Measurements from ENCODE around the gene TMPO.
A peak's percentile ranks its signal among the peaks of the same experiment; 100 is the strongest.
"Not testable (repeated sequence)": the region's sequence is repeated elsewhere in the genome, so short reads cannot be mapped to it uniquely, and the experiment has no call there.

The TMPO gene

DNA sequence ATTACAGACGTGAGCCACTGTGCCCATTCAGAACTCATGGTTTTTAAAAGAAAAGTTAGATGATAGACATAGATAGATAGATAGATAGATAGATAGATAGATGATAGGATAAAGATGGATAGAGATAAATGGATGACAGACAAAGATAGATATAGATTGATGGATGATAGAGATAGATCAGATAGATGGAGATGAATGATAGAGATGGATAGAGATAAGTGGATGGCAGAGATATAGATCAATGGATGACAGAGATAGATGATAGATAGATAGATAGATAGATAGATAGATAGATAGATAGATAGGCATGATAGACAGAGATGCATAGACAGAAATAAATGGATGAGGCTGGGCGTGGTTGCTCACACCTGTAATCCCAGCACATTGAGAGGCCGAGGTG lies 64.4 kb downstream of the TMPO start:
- no peak for DNase-seq

DNA sequence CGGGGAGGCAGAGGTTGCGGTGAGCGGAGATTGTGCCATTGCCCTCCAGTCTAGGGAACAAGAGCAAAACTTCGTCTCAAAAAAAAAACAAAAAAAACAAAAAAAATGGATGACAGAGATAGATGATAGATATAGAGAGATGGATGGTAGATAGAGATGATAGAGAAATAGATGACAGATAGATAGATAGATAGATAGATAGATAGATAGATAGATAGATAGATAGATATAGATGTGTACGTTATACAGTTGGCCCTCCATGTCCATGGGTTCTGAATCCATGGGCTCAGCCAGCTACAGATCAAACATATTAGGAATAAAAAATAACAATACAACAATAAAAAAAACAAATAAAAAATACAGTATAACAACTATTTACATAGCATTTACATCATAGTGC lies 65.3 kb downstream of the TMPO start:
- no peak for DNase-seq

DNA sequence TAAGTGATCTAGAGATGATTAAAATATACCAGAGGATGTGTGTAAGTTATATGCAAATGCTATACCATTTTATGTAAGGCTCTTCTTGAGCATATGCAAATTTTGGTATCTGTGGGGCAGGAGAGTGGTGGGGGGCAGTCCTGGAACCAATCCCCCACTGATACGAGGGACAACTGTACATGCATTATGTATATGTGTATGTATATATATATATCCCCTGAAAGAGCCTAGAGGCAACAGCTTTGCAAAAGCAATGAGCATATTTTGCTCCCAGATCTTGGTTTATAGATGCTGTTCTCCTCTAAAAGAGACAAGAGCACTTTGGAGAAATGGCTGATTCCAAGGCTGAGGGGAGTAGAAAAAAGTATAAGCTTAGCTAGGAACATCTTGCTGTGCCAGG lies 65.7 kb downstream of the TMPO start:
- DNase-seq = no peak

DNA sequence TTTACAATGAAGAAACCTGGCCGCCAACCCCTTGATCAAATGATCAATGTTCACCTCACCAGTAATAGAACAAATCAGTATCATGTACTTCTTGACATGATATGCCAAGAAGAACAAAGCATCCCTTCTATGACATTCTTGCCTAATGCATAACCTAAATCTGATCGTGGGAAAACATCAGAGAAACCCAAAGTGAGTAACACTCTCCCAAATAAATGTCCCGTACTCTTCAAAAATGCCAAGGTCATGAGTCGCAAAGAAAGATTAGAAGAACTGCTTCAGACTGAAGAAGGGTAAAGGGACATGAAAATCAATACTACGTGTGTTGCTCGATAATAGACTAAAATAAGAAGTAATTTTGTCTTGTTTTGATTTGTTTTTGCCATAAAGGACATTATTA lies 66.7 kb downstream of the TMPO start:
- no peak for DNase-seq

DNA sequence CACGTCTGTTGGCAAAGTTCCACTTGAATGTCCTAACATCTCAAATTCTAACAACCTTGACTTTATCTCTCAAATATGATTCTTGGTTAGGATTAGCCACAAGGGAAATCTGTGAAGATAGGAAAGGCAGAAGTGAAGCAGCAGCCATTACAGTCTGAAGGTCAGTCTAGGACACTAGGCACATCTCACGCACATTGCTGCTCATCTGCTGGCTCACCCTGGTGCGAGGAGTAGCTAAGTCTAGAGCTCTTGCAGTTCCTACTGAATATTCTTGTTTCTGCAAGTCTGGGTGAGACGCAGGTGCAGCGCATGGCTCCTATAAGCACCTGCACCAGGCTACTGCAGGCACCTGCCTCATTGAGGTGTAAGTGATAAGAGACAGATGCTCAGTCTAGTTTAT lies 71.7 kb downstream of the TMPO start:
- DNase-seq = no peak

DNA sequence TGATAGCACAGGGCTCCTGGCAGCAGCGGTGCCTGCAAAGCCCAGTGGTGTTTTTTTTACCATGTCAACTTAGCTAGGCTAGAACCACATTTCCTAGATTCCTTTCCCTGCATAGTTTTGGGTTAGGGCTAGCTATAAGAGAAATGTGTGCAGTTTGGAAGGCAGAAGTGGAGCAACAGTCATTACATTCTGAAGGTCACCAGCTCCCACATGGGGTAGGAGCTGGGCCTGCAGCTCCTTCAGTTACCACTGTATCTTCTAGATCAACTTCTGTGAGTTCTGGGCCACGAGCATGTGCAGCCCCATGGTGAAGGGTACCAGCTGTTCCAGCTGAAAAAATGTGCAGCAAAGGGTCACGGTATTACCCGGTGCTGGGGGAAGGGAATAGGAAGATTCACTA lies 75.8 kb downstream of the TMPO start:
- no peak for DNase-seq

DNA sequence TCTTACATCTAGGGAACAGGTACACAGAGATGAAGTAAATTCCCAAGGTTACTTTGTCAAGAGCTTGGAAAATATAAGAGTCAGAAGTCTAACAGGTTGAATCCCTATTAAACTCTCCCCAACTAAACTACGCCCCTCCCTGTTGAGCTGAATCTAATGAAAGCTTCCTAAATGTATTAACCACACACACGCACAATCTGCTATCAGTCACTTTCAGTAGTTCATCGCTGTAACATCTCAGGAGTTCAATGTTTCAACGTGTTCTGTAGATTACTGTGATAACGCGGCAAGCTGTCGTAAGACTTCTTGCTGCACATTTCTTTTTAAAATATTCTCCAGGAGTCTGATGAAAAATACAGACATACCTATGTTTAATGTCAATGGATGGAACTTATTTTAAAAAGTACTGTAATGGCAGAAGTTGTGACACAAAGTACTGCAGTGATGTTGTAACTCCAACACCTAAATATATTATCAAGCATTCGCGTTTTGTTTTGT lies 77.5 kb downstream of the TMPO start:
- DNase-seq = no peak

DNA sequence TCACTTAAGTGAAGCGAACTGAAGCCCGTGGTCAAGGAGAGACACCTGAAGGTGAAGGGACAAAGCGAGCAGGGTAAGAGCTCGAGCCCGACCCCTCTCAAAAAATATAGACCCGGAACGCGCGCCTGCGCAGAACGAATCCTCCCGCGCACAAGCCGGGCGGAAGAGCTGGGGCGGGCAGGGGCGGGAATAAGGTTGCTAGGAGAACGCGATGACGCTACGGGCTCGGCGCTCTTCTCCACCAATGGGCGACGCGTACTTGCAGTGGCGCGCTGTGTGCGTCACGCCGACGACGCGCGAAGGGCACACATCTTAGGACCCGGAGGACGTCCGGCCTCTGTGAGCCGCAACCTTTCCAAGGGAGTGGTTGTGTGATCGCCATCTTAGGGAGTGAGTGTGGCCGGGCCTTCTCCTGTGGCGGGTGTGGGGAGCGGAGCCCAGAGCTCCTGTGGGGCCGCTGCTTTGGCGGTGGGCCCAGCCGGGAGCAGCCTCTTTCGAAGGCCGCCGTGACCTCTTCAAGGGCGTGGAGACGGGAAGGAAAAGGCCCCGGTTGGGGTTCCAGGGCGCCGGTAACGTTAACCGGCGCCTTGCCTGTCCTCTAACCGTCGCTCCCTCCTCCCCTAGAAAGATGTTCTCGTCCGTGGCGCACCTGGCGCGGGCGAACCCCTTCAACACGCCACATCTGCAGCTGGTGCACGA lies 78.1 kb downstream of the TMPO start, which contains the start of gene SLC25A3:
TSS of gene SLC25A3 (plus strand) at position 336 of the 699 bp plus-strand sequence. CDS start at position 629, 293 bp downstream.
- peak; percentile 94 for DNase-seq

DNA sequence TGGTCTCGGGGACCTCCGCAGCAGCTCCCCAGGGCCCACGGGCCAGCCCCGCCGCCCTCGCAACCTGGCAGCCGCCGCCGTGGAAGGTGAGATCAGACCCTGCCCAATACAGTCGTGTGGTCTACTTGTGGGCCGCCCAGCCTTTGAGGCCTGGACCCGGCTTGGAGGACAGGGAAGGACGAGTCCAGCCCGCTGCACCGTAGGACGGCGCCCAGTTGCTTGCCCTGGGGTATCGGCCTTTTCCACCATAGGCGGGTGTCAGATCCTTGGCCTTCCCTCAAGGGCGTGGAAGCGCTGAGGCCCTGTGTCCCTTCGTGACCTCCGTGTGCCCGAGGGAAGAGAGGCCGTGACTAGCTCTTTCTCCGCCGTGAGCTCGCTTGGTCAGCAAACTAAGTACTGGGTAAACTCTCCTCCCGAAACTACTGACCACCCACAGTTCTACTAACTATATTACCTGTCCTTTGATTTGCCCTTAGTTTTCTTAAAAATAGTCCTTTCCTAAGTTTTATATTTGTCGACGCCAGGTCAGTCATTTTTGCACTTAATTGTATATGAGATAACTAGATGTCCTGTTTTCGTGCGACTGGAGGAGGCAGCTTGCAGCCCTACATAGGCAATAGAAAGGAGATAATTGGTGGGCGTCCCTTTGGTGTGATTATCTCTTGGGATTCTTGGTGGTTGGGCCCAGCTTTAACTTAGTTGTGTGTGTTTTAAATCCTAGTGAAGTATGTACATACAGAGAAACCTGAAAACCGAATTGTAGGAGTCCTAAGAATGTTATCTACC lies 78.9 kb downstream of the TMPO start:
- DNase-seq = peak; percentile 28

DNA sequence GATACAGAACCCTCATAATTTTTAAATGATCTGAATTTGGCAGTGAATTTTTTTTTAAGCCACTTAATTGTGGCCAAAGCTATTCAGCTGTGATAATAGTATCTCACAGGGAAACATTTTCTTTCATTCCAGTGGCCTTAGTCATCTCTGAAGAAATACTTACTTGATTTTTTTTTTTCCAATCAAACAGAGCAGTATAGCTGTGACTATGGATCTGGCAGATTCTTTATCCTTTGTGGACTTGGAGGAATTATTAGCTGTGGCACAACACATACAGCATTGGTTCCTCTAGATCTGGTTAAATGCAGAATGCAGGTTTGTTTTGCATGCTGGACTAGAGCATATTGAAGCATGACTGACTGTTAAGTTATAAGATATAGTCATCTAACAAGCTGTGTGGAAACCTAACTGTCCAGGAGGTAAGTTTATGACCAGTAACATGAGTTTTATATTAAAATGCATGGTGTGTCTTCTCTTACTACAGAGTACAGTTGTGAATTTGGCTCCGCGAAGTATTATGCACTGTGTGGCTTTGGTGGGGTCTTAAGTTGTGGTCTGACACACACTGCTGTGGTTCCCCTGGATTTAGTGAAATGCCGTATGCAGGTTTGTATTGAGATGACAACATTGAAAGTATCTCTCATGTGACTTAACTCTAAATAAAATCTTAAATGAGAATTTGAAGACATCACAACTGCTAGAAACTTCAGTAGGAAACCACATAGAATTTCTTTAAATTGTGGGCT lies 80.0 kb downstream of the TMPO start:
- DNase-seq = peak; percentile 26

DNA sequence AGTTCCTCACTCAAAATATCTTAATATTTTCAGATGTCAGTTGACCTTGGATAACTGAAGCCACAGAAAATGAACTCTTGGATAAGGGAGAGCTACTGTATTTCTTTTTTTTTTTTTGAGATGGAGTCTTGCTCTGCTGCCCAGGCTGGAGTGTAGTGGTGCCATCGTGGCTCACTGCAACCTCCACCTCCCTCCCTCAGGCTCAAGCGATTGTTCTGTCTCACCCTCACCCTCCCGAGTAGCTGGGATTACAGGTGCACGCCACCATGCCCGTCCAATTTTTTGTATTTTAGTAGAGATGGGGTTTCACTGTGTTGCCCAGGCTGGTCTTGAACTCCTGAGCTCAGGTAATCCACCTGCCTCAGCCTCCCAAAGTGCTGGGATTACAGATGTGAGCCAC lies 81.9 kb downstream of the TMPO start:
- DNase-seq = not testable (repeated sequence)

Measured in stimulated activated CD4-positive, alpha-beta T cell treated with anti-CD3 and anti-CD28 coated beads, Interleukin-1b, Interleukin-23, amount 100 ng/mL, for 48 hours (primary cell).